ENCODE measurements around the gene RASSF5.
A peak's percentile ranks its signal among the peaks of the same experiment; 100 is the strongest.

- TF ChIP-seq CTCF (IDR thresholded peaks at IDR 0.05; ENCODE audit: borderline replicate concordance, extremely low read depth, low read length, poor library complexity, severe bottlenecking) (peak; percentile 59), EZH2 (IDR thresholded peaks at IDR 0.05; ENCODE audit: borderline replicate concordance, low read depth, low read length, severe bottlenecking) (no peak)
Observed at GRCh38 chr1:206606867-206607266, 99.5 kb downstream of the RASSF5 start.

Measured in DND-41 (cell line).